Suppressor macrophage treated with lipopolysaccharide for 1 hour (primary cell): ENCODE data around the gene CORO6.

Source experiments
- DNase-seq, 3 donors: peaks; one replicate each; pipeline ENCODE4 v3.0.0-alpha.2; 2020 to 2022

The CORO6 gene

DNA sequence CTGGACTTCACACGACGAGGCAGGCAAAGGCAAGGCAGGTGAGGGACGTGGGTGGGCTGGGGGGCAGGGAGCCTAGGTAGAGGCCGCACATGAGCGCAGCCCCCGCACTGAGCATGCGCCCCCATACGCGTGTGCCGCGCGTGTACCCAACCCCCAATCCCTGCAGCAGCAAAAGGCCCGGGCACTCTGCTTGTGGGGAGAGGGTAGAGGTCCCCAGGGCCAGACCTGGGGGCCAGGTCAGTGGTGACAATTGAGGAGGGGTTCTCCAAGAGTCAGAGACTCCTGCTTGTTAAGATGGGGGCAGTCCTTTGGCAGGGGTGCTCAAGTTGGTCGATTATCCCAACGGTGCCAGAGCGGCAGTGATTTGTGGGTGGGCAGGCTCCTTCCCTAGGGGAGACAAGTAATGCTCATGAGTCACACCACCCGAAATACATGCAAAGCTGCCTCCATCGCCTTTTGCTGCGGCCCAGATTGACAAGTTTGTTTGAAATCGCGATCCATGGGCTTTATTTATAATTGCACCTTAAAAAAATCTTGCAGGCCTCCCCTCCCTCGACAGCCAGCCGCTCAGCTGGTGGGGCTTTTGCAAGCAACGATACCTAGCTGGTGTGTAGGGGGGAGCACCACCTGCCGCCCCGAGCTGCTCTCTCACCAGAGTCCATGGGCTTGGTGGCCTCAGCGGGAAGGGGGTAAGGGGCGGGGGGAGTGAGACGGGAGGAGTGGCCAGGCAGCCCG is 32.1 kb downstream of the CORO6 start:
- peak; percentile 55 to 61 (median 56) for DNase-seq

DNA sequence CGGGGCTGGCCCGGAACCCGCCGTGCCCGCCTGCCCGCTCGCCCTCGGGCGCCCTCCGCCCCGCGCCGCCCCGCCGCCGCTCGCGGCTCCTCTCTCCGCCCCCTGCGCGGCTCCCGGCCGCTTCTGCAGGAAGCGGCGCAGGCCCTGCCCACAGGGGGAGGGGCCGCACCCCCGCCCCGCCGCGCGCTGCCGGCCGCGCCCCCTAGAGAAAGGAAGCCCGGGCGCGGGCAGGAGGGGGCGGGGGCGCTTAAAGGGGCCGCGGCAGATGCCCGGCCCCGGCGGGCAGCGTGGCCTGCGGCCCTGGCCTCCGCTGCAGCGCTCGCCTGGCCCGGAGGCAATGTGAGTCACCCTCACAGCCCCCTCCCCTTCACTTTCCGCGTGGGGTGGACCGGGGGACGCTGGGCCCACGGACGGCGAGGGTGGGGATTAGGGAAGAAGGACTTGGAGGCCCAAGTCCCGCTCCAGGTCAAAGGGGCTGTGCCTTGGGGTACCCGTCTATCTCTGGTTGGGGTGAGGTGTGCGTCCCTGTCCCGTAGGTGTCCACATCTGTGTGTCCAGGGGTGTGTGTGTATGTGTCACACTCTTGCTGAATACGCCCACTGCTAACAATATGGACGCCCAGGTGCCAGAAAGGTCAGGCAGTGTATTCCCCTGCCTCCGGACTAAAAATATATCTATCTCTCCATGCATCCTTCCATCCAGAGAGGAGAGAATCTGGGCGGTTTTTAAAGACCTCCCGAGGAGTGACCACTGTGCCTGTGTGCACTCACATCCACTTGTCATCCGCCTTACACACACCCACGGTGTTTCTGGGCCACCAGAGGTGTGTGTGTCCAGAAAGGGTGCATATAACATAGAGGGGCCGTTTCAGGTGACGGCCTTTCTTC is 32.9 kb downstream of the CORO6 start, which contains the start of gene GIT1:
Gene GIT1 (minus strand): TSS at position 125 of the 887 bp plus-strand sequence. CDS start 270 bp downstream, outside the sequence.
- peak; percentile 91 to 98 (median 95) for DNase-seq

DNA sequence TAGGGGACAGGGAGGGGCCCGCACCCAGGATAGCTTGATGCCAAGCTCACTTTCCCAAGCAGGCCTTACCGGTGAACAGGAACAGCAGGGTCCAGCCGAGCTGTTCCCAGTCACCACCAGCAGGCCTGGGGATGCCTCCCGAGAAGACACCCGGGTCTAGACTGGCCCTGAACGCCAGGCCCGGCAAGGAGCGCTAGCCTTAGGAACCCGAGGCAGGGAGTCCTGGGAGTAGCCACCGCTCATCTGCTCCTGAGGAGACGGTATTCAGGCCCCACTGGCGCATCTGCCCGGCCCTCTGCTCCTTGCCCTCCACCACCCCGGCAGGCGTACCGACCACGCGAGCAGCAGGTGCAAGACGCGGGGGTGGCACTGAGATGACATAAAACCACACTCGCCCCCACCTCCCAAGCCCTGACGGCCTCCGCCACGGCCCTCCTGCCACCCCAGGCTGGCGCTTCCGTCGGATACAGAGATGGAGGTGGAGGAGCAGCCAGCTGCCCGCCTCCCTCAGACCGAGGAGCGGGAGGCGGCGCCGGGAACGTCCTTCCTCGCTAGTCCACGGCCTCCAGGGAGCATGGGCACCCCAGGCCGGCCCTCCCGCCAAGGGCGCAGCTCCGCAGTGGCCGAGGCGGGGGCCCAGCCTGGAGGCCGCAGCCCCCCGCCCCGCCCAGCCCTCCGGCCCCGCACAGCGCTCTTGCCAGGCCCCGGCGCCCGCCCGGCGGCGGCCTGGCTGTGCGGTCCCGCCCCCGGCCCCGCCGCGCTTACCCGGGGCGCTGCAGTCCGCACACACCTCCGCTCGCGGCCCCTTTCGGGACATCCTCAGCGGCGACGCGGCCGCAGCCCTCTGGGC is 33.9 kb downstream of the CORO6 start:
- peak; percentile 31 to 62 (median 31) for DNase-seq

DNA sequence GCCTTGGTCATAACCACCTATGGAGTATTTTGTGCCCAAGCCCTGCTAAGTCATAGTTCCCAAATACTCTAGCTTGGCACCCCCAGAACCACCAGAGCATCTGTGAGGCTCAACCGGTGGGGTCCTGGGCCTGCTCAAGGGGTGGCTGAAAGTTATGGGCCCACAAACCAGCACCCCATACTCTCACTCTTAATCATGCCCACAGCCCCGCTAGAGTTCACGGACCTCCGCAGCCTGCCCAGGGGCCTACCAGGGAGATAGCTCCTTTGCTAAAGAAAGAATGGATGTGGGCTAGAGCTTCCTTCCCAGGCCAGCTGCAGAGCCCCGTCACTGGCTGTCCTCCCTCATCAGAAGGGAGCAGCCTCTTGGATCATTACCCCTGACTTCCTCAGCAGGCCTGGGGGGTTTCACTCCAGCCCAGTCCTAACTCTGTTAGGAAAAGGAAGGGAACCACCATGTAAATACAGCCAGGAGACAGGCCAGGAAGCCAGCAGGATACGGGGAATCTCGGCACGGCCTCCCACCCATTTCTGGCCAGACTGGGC is 34.6 kb downstream of the CORO6 start:
- peak; percentile 26 to 51 (median 50) for DNase-seq

DNA sequence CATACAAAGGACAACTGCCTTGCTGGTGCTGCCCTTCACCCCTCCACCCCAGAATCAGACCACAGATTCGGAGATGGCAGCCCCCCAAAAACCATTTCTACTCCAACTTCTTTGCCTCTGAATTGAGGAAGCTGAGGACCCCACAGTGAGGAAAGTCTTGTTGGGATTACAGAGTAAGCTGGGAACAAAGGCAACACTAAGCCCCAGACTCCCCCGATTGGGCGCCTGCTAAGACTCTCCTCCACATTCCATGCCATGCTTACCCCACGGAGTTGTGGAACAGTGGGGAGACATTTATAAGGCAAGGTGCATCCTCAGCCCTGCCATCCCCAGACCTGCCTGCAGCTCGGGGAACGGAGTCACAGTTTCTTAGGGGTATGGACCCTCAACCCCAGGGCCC is 35.1 kb downstream of the CORO6 start:
- DNase-seq = no peak

DNA sequence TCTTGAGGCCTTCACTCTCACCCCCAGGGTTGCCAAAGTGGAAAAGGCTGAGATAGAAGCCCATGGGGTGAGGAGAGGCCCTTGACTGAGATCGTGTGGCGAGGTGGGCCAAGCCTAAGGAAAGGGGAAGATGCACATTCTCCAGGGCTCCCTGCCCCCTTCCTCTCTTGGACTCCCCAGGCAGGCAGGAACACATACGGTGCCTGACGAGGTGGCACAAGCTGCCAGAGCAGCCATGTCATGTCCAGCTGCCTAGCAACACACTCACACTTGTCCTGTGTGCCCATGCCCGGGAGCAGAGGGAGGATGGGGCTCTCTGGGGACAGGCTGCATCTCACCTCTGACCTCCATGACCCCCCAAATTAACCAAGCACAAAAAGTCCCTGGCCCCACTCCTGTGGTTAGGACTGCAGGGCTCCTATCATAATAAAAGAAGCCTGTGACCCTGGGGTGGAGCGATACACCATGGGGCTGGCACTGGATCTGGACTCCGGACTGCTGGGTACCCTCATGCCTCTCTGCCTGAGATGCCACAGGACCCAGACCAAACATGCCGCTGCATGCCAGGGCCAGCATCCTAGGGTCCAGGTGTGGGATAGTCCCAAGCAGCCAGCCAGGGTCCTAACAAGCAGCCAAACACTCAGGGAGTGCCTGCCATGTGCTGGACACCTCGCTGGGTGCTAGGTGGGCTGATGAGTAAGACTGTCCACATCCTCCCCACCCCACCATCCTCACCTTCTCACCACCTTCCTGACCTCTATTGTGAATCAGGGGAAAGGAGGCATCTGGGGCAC is 35.8 kb downstream of the CORO6 start:
- DNase-seq = peak in 2 of 3 donors; percentile 24 to 32

DNA sequence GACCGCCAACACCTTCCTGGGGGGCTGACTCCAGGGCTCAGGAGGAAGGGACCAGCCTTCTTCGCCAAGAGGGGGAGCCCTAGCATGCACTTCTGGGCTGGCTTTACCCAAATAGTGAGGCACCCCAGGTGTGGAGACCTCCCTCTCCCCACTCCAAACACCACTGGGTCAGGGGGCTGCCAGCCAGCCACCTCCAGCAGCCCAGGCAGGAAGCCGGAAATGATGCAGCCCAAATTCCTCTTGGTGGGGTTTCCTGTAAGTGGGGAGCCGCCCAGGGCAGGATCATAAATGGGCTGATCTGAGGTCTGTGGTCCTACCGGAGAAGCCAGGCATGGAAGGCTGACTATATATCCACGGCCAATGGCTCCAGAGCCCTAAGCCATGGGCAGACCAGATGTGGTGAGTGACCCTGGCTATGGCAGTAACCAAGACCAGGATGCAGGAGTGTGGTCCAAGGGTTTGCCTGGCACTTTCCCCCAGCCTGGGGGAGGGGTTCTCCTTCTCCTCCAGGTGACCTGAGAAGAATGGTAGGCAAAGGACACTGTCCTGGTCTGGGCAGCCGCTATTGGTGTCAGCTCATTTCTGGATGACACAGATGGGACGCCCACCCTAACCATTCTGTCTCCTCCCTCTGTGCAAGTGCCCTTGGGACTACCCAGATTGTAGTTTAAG is 37.5 kb downstream of the CORO6 start:
- peak in 2 of 3 donors; percentile 26 to 35 for DNase-seq

DNA sequence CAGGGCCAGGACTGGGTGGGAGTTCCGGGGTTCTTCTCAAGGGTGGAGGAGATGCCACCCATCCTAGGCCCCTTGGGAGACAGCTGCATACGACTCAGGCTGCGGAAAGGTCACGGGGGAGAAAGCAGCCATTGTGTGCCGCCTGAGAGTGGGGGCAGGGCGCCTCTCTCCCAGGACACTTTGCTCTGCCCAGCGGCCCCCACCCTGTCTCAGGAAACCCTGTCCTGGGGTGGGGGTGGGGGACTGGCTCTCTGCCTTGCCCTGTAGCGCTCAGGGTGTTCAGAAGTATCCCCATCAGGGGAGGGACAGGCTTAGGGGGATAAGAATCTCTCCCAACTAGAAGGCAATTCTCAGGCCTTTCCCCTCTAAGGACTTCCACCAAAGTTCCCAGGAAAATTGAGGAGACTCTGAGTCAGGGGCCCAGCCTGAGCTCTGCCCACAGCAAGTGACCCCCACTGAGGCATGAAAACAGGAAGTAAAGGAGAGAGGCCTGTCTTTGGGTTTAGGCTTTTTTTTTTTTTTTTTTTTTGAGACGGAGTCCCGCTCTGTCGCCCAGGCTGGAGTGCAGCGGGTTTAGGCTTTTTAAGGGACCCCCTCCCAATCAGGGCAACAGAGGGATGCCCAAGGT is 38.1 kb downstream of the CORO6 start:
- DNase-seq = peak; percentile 28 to 63 (median 40)

DNA sequence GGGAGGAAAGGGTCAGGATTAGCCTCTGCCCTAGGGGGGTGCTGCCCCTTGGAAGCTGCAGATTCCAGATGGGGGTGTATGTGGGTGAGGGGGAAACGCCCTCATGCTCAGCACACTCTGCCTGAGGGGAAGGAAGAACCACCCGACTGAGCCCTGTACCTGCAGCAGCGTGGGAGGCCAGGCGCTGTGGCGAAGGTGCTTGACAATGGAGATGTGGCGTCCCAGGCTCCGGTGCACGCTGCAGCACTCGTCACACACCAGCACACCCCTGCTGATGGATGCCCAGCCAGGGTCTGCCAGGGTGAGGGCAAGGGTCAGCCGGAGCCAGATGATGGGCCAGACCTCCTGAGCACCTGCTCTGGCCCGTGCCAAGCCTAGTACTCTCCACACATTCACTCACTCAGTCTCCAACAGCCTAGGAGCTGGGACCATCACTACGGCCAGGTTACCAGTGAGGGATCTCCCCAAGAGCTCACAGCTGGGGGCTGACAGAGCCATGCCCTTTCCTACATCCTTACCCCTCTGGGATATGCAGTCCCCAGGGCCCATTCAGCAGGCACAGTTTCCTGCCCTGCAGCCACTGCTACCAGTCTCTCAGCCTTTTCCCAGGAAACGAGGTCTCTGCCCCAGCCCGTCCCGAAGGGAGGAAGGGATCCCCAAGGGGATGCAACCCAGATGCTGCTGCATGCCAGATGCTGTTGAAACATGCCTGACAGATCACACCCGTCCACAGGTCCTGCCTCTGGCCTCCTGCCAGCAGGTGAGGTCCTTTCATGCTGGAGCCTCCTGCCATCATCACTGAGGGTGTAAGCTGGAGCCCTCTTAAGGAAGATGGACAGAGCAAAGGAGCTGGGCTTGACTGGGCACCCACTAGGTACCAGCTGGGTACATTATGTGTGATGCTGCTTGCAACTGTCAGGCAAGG is 39.1 kb downstream of the CORO6 start:
- DNase-seq = no peak

DNA sequence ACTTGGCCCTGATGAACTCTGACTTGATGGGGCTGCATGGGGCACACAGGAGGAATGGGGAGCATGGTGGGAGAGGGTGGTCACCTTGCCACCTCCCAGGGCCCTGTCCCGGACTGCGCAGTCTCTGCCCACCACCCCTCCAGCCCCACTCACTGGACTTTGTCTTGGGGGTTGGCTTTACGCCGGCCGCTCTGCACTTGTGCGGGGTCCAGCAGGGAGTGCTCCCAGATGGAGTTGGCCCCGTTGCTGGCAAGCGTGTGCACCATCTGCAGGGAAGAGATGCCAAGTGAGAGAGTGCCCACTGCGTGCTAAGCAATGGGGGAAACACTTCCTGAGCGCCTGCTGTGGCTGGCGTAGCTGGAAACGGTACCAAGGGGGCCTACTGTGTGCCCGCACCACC is 39.9 kb downstream of the CORO6 start:
- no peak for DNase-seq

DNA sequence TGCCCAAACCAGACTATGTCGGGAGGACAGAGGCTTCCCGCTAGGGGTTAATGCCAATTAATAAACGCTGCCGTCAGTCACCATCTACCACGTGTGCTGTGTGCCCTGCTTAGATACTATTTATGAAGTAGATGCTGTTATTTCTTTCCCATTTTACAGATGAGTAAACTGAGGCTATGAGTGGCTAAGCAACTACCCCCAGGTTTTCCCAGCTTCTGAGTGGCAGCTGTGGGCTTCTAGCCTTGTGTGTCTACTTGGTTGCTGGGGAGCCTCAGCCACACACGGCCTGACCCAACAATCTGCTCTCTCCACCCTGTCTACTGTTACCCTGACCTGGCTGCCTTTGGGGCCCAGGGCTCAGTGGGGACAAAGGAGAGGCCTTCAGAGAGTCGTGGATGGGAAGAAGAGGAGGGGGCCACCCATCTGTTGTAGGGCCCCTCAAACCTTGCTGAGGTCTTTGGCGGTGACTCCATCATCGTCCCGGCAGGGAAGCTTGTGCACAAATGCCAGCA is 40.4 kb downstream of the CORO6 start:
- no peak for DNase-seq

DNA sequence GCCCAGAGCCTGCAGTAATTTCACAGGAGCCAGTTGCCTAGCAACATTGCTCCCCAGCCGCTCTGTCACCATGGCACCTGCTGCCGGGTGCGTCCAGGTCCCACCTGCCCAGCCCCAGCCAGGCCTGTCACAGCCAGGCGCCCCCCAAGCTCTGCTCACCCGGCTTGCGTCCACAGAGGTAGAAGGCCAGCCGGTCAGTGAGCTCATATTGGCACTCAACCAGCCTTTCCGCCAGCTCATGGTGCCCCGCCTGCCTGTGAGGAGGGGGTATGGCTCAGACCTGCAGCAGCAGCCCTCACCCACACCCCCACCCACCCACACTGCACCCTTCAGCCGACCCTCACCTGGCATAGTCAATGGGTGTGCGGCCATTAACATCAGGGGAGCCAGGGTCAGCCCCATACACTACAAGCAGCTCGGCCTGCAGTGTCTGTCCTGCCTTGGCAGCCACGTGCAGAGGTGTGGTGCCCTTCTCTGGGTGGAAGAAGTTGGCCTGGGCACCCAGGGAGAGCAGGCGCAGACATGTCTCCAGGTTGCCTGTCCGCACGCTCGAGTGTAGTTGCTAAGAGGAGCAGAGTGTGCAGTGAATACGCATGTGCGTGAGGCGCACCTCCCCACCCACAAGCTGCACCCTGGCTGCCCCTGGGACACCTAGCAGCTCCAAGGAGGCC is 41.0 kb downstream of the CORO6 start:
- DNase-seq = no peak

DNA sequence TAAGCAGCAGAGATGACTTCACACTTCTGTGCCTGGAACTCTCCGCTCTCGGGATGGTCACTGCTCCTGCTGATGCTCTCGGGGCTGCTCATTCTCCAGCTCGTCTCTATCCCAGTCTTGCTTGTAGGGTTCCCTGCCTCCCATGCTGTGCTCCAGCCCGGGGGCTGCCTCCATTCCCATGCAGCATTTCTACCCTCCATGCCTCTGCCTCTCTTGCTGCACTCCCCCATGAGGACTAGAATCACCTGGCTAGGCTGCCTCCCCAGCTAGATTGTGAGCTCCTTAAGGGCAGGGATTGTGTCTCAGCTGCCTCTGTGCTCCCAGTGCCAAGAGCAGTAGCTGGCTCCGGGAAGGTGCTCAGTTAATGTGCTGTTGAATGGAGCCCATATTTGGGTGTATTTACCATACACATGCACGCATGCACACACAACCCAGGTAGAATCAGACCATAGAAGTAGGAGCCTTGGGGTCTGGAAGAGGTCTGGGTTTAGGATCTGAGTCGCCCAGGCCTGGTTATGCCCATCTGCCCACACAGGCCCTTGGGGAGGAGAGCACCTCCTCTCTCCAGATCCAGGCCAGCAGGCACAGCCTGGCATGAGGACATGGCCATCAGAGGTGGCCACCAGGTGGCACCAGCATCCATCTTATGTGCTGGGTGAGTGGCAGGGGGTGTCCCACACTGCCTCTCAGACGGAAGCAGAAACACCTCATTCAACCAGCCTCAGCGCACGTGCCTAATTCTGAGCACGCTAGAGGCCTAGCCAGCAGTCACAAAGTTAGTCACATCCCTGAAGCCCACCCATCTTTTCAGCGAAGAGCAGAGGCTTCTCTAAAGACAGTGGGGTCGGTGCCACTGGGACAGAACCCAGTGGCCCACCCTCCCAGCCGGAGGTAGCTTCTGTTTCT is 42.6 kb downstream of the CORO6 start:
- peak; percentile 93 to 95 (median 94) for DNase-seq

DNA sequence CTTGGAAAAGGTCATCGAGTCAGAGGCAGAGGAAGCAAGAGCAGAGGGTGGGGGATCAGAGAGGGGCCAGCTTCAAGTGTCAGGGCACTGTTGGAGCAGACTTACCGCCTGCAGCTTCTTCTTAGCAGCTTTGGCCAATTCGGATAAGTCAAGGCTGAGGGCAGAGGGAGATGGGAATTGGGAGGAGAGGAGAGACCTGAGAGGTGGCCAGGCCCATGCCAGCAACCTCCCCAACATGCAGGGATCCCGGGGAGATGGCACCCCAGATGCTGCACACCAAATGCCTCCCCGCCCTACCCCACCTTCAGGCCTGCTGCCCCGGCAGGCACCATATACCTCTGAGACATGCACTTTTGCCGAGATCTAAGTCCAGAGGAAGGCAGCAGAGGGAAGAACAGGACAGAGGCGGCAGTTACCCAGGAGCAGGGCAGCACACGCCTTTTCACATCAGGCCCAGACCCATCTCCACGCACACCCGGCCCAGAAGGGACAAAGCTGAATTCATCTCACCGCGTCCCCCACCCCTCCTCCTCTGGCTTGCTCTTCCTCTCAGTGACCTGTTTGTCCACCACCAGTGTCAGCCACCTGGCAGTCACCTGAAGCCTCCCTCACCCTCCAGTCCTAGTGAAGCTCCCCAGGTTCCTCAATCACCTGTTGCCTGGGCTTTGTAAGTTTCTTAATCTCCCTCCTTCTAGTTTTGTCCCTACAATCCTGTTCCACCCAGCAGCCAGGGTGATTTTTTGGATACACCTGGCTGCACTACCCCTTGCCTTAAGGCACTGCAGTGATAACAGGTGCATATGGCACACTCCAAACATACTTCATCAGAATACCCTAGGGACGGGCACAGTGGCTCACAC is 43.9 kb downstream of the CORO6 start:
- DNase-seq = no peak

DNA sequence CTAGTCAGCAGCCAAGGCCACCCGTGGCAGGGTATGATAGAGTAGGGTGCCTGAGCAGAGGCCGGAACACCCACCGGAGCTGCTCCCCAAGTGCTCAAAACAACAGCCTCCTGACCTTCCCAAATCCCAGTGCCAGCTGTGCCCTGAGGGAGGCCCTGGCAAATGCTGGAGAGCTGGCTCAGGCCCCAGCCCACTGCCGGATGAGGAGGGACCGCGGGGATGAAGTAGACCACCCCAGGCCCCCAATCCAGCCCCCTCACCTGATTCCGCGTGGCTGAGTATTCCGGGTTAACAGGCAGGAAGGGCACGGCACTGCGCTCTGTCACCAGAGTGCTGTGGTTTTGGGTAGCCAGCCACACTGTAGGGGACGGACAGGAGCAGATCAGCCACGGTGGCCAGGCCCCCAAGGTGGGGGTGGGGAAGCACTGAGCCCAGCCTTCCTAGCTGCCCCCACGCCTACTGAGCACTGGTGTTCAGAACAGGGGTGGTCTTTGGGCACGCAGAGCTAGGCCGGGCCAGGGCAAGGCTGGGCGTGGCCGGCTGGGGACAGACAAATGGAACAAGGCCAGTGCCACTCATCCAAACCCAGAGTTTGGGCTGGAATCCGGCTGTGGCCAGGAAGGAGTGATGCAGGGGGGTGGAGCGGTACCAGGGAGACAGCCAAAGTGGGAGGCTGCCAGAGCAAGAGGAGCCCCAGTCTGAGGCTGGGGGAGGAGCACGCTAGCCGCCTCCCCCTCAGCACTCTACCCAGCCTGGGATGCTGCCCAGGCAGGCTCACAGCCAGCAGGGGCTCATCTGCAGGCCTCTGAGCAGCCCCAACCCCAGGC is 45.1 kb downstream of the CORO6 start:
- DNase-seq = no peak

DNA sequence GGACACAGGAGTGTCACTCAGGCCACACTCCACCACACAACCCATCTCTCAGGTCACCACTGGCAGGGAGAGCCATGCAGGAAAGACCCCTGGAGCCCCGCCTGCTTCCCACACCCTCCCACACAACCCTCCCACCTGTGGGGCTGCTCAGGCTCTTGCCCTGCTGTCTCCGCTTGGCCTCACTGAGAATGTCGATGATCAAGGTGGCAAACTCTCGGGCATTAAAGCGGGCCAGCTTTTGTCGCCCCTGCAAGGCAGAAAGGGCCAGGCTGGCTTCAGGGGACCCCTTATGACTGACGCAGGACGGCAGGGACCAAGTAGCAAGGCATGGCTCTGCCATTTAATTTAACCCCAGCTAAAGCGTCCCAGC is 45.7 kb downstream of the CORO6 start:
- no peak for DNase-seq
